ENCODE results near the gene OPRPN.

- TF ChIP-seq ZNF8 (CRISPR knock-in tag; IDR thresholded peaks at IDR 0.05): no peak
- no peak for TF ChIP-seq PATZ1 (CRISPR knock-in tag; IDR thresholded peaks at IDR 0.05; ENCODE audit: borderline replicate concordance)
- TF ChIP-seq ESRRG (CRISPR knock-in tag; IDR thresholded peaks at IDR 0.05): no peak
- no peak for TF ChIP-seq BACH2 (CRISPR knock-in tag; IDR thresholded peaks at IDR 0.05; ENCODE audit: borderline replicate concordance)
- TF ChIP-seq ARNTL (CRISPR knock-in tag; IDR thresholded peaks at IDR 0.05; ENCODE audit: borderline replicate concordance, low read depth): no peak
- no peak for TF ChIP-seq CSRNP3 (CRISPR knock-in tag; IDR thresholded peaks at IDR 0.05)
- TF ChIP-seq ZC3H10 (CRISPR knock-in tag; IDR thresholded peaks at IDR 0.05): no peak
- TF ChIP-seq TCF4 (CRISPR knock-in tag; IDR thresholded peaks at IDR 0.05; ENCODE audit: borderline replicate concordance): no peak
- TF ChIP-seq TOX (CRISPR knock-in tag; IDR thresholded peaks at IDR 0.05; ENCODE audit: borderline replicate concordance): no peak
Observed at GRCh38 chr4:70443329-70443728, 45.6 kb downstream of the OPRPN start.
